HepG2 (cell line): ENCODE measurements around the gene THRA. TPM values are rescaled to one million over a fixed set of nuclear protein-coding genes. Genes with fewer than 3 reads are reported as not detected.

Source experiments
- CSRNP1 ChIP-seq: sonication (generic); formaldehyde crosslinking; IDR thresholded peaks from 2 replicates; pipeline ENCODE4 v1.8.1; 2023; ENCODE audit warnings: mild to moderate bottlenecking, missing genetic modification reagents
- EED ChIP-seq: sonication (generic); formaldehyde crosslinking; IDR thresholded peaks from 2 replicates; pipeline ENCODE4 v1.5.0; 2020; ENCODE audit warnings: mild to moderate bottlenecking, missing genetic modification reagents
- GLI4 ChIP-seq: sonication (generic); formaldehyde crosslinking; IDR thresholded peaks from 2 replicates; pipeline ENCODE4 v1.5.1; 2020; ENCODE audit warnings: missing genetic modification reagents, mild to moderate bottlenecking, moderate library complexity, borderline replicate concordance
- HOXA5 ChIP-seq: sonication (generic); formaldehyde crosslinking; IDR thresholded peaks from 2 replicates; pipeline ENCODE4 v1.4.0; 2020; ENCODE audit warnings: missing genetic modification reagents
- MAZ ChIP-seq, 2 experiments: sonication (generic) in 1 of 2; formaldehyde crosslinking in 1 of 2; IDR thresholded peaks; 2 replicates each; pipeline versions ENCODE4 v1.5.0 to v1.6.1; 2012 to 2020; ENCODE audit warnings: low read depth in 2 of 2, mild to moderate bottlenecking in 2 of 2, borderline replicate concordance in 1 of 2, improper control_type of control experiment in 1 of 2, low read length in 1 of 2, missing genetic modification reagents in 1 of 2, moderate library complexity in 1 of 2
- MIXL1 ChIP-seq: IDR thresholded peaks from 2 replicates; pipeline ENCODE4 v1.6.1; 2016
- NAIF1 ChIP-seq: sonication (generic); formaldehyde crosslinking; IDR thresholded peaks from 2 replicates; pipeline ENCODE4 v1.5.0; 2020; ENCODE audit warnings: mild to moderate bottlenecking, missing genetic modification reagents, borderline replicate concordance
- RBM22 ChIP-seq: fragments of 200-400 bp; formaldehyde crosslinking; optimal IDR thresholded peaks from 2 replicates; pipeline ENCODE3; 2017; ENCODE audit warnings: mild to moderate bottlenecking, low read length, moderate library complexity
- TBX2 ChIP-seq: sonication (generic); formaldehyde crosslinking; IDR thresholded peaks from 2 replicates; pipeline ENCODE4 v1.5.0; 2020; ENCODE audit warnings: missing genetic modification reagents, mild to moderate bottlenecking, borderline replicate concordance
- U2AF1 ChIP-seq: fragments of 200-400 bp; formaldehyde crosslinking; optimal IDR thresholded peaks from 2 replicates; pipeline ENCODE3; 2017; ENCODE audit warnings: mild to moderate bottlenecking, low read depth, low read length
- ZBTB2 ChIP-seq: sonication (generic); formaldehyde crosslinking; IDR thresholded peaks from 2 replicates; pipeline ENCODE4 v1.8.0; 2022; ENCODE audit warnings: low read depth, missing genetic modification reagents
- ZBTB38 ChIP-seq: sonication (generic); formaldehyde crosslinking; IDR thresholded peaks from 2 replicates; pipeline ENCODE4 v1.5.1; 2020; ENCODE audit warnings: mild to moderate bottlenecking, missing genetic modification reagents
- ZMYM3 ChIP-seq: sonication (generic); formaldehyde crosslinking; IDR thresholded peaks from 2 replicates; pipeline ENCODE4 v1.5.1; 2020; ENCODE audit warnings: mild to moderate bottlenecking, missing genetic modification reagents
- ZNF180 ChIP-seq: sonication (generic); formaldehyde crosslinking; IDR thresholded peaks from 2 replicates; pipeline ENCODE4 v1.4.0; 2020; ENCODE audit warnings: low read depth, missing genetic modification reagents, borderline replicate concordance
- ZNF274 ChIP-seq: sonication (generic); formaldehyde crosslinking; IDR thresholded peaks from 2 replicates; pipeline ENCODE4 v1.5.1; 2020; ENCODE audit warnings: mild to moderate bottlenecking, missing genetic modification reagents
- ZNF33A ChIP-seq: sonication (generic); formaldehyde crosslinking; IDR thresholded peaks from 2 replicates; pipeline ENCODE4 v1.5.1; 2020; ENCODE audit warnings: missing genetic modification reagents, mild to moderate bottlenecking, moderate library complexity, borderline replicate concordance
- ZNF609 ChIP-seq: sonication (generic); formaldehyde crosslinking; IDR thresholded peaks from 2 replicates; pipeline ENCODE4 v1.4.0; 2020; ENCODE audit warnings: mild to moderate bottlenecking, missing genetic modification reagents, borderline replicate concordance
- ZNF616 ChIP-seq: sonication (generic); formaldehyde crosslinking; IDR thresholded peaks from 2 replicates; pipeline ENCODE4 v1.5.0; 2020; ENCODE audit warnings: low read depth, mild to moderate bottlenecking, missing genetic modification reagents
- ZNF670 ChIP-seq: sonication (generic); formaldehyde crosslinking; IDR thresholded peaks from 2 replicates; pipeline ENCODE4 v1.8.0; 2022; ENCODE audit warnings: mild to moderate bottlenecking, missing genetic modification reagents, borderline replicate concordance
- ZNF724P ChIP-seq: sonication (generic); formaldehyde crosslinking; IDR thresholded peaks from 2 replicates; pipeline ENCODE4 v1.8.0; 2022; ENCODE audit warnings: missing genetic modification reagents, borderline replicate concordance
- polyA plus RNA-seq, 8 experiments: library from polyadenylated mRNA; depleted of rRNA in 3 of 8; stranded (reverse) in 7 of 8; unstranded in 1 of 8; fragments of >200 nt; fragmentation: Illumina TruSeq in 4 of 8; extraction: Trizol in 4 of 8; gene quantifications; 2 replicates each; pipeline versions ENCODE4 v1.2.1 to v1.2.3, GENCODE V29; 2011 to 2016; ENCODE audit warnings: low read depth in 4 of 8, missing spikeins in 1 of 8, mixed read lengths in 1 of 8; ENCODE audit not compliant: insufficient read depth in 1 of 8
- total RNA-seq, 5 experiments: library from RNA; depleted of rRNA; stranded (reverse); fragments of >200 nt; fragmentation: Illumina TruSeq; extraction: Trizol; gene quantifications; 2 replicates each; pipeline ENCODE4 v1.2.3, GENCODE V29; 2016; ENCODE audit warnings: low read depth in 1 of 5

Gene THRA
- total and polyA plus RNA-seq, 2 of the 13 experiments (the other 11 are each of a cell fraction or from before 2014, with no cell fraction given) = 8.0 to 9.9 TPM

GRCh38 chr17:40121181-40122135 lies 58.7 kb downstream of the THRA start, which contains the start of gene MSL1 (continued):
- TF ChIP-seq TBX2 (CRISPR knock-in tag) (no peak), ZNF33A (CRISPR knock-in tag) (no peak), ZBTB38 (CRISPR knock-in tag) (no peak), HOXA5 (CRISPR knock-in tag) (no peak), EED (CRISPR knock-in tag) (no peak), ZNF670 (CRISPR knock-in tag) (no peak), ZNF616 (CRISPR knock-in tag) (no peak), ZNF180 (CRISPR knock-in tag) (no peak), ZBTB2 (peak; percentile 95), ZMYM3 (CRISPR knock-in tag) (0 out of 2 replicates have a peak, but pooled peaks have one; percentile 3), CSRNP1 (CRISPR knock-in tag) (no peak), ZNF724P (CRISPR knock-in tag) (no peak), MAZ (IDR thresholded peaks at IDR 0.05; ENCODE audit: borderline replicate concordance, low read depth, low read length) (peak; percentile 79), MAZ (CRISPR knock-in tag; IDR thresholded peaks at IDR 0.05; ENCODE audit: low read depth) (peak; percentile 39; the same call in 1 of the 2 replicates), ZNF274 (0 out of 2 replicates have a peak, but pooled peaks have one; percentile 24), NAIF1 (CRISPR knock-in tag) (no peak), MIXL1 (CRISPR knock-in tag) (no peak), RBM22 (no peak), ZNF609 (peak; percentile 6; the same call in 1 of the 2 replicates), GLI4 (CRISPR knock-in tag) (0 out of 2 replicates have a peak, but pooled peaks have one; percentile 22), U2AF1 (no peak)
